Naive thymus-derived CD8-positive, alpha-beta T cell (primary cell): ENCODE data around the gene OFD1. TPM values are rescaled to one million over a fixed set of nuclear protein-coding genes. Genes with fewer than 3 reads are reported as not detected.
A peak's percentile ranks its signal among the peaks of the same experiment; 100 is the strongest.

Experiments
- ATAC-seq, 2 donors: fragments of 150-1000 bp; cut with Tn5 transposase in 1 of 2; sonication (Bioruptor Pico), chemical (Tn5 transposase) in 1 of 2; 1 replicate in 1 of 2; 2 replicates in 1 of 2; pipeline ENCODE4 v1.10.0; 2021; ENCODE audit warnings: mild to moderate bottlenecking in 2 of 2, moderate library complexity in 2 of 2
- POLR2A ChIA-PET: fragments of 350-600 bp; sonication (Branson Sonifier 250); formaldehyde crosslinking; loops from one replicate; lab custom pipeline; 2021; ENCODE audit warnings: antibody characterized with exemption; lab: Charles Lee
- DNase-seq, 10 donors: peaks; one replicate each; pipeline versions ENCODE4 v3.0.0 to v3.0.0-alpha.2; 2020 to 2022
- H3K27ac Mint-ChIP-seq, 10 donors: one replicate each; pipeline ENCODE4 v1.8.0; 2020 to 2022; ENCODE audit warnings: mild to moderate bottlenecking in 10 of 10, mixed read lengths in 10 of 10, moderate library complexity in 4 of 10, inconsistent platforms in 1 of 10
- H3K27me3 Mint-ChIP-seq, 5 donors: one replicate each; pipeline ENCODE4 v1.8.0; 2021 to 2022; ENCODE audit warnings: mixed read lengths in 5 of 5
- H3K36me3 Mint-ChIP-seq, 3 donors: one replicate each; pipeline ENCODE4 v1.8.0; 2020 to 2022; ENCODE audit warnings: mixed read lengths in 3 of 3, mild to moderate bottlenecking in 2 of 3, inconsistent platforms in 1 of 3
- H3K4me1 Mint-ChIP-seq, 4 donors: one replicate each; pipeline ENCODE4 v1.8.0; 2021 to 2022; ENCODE audit warnings: mixed read lengths in 4 of 4
- H3K4me3 Mint-ChIP-seq, 10 donors: one replicate each; pipeline ENCODE4 v1.8.0; 2020 to 2022; ENCODE audit warnings: mild to moderate bottlenecking in 10 of 10, mixed read lengths in 10 of 10, moderate library complexity in 6 of 10, inconsistent platforms in 1 of 10
- H3K9me3 Mint-ChIP-seq, 9 donors: one replicate each; pipeline ENCODE4 v1.8.0; 2020 to 2022; ENCODE audit warnings: mixed read lengths in 9 of 9, mild to moderate bottlenecking in 3 of 9, inconsistent platforms in 1 of 9, moderate library complexity in 1 of 9
- polyA plus RNA-seq, 3 donors: library from polyadenylated mRNA; unstranded; fragments of 300-500 nt; fragmentation: Illumina TruSeq; gene quantifications; one replicate each; pipeline ENCODE4 v1.2.3, GENCODE V29; 2021
- total RNA-seq, 8 experiments: library from RNA in 2 of 8; stranded (reverse) in 2 of 8; gene quantifications; one replicate each; pipeline ENCODE4 v1.2.3 and lab custom pipeline; 2021 to 2026

The OFD1 gene
- total and polyA plus RNA-seq, 5 experiments from 2014 or later = 27.3 to 127 (median 37.6) TPM

GRCh38 chrX:13755254-13755653 is 20.7 kb downstream of the OFD1 start:
- Mint-ChIP-seq H3K27ac (peak overlapping the region in 7 of 10 donors; percentile 28 to 82 (median 50)), H3K4me1 (peaks cover 5 to 52% (median 15%) of the 10 kb centered on the region in 4 donors), H3K27me3 (no peaks in the 10 kb centered on the region), H3K9me3 (no peaks in the 10 kb centered on the region), H3K36me3 (peaks cover 4 to 72% (median 5%) of the 10 kb centered on the region in 3 donors), H3K4me3 (peak overlapping the region in 1 of 10 donors; percentile 6)
- peak in 2 of 10 donors; percentile 5 to 23 for DNase-seq
- peak; percentile 52 to 68 for ATAC-seq
- POLR2A ChIA-PET = no interaction called here

GRCh38 chrX:13756381-13756780 is 21.8 kb downstream of the OFD1 start:
- Mint-ChIP-seq H3K9me3 (no peaks in the 10 kb centered on the region), H3K27me3 (no peaks in the 10 kb centered on the region), H3K4me3 (no peak overlapping the region), H3K36me3 (peaks cover 4 to 77% (median 5%) of the 10 kb centered on the region in 3 donors), H3K4me1 (peaks cover 5 to 54% (median 15%) of the 10 kb centered on the region in 4 donors), H3K27ac (no peak overlapping the region)
- POLR2A ChIA-PET = no interaction called here
- no peak for ATAC-seq
- no peak for DNase-seq

GRCh38 chrX:13759152-13759718 is 24.7 kb downstream of the OFD1 start:
- H3K36me3 Mint-ChIP-seq = peaks cover 2 to 68% (median 5%) of the 10 kb centered on the region in 3 donors
- H3K27ac Mint-ChIP-seq = peak overlapping the region in 3 of 10 donors; percentile 13 to 70 (median 33)
- H3K9me3 Mint-ChIP-seq = no peaks in the 10 kb centered on the region
- no peak for ATAC-seq
- no peaks in the 10 kb centered on the region for H3K27me3 Mint-ChIP-seq
- peak overlapping the region in 1 of 10 donors; percentile 2 for H3K4me3 Mint-ChIP-seq
- DNase-seq = no peak
- H3K4me1 Mint-ChIP-seq = peaks cover 0 to 47% (median 6%) of the 10 kb centered on the region in 4 donors
- POLR2A ChIA-PET = no interaction called here

GRCh38 chrX:13760426-13760825 is 25.9 kb downstream of the OFD1 start:
- Mint-ChIP-seq H3K27ac (peak overlapping the region in 1 of 10 donors; percentile 14), H3K4me3 (no peak overlapping the region), H3K27me3 (no peaks in the 10 kb centered on the region), H3K4me1 (peaks cover 0 to 36% (median 2%) of the 10 kb centered on the region in 4 donors), H3K36me3 (peaks cover 2 to 72% (median 5%) of the 10 kb centered on the region in 3 donors), H3K9me3 (no peaks in the 10 kb centered on the region)
- DNase-seq (no peak), ATAC-seq (no peak)
- POLR2A ChIA-PET = no interaction called here

GRCh38 chrX:13761606-13762414 is 27.3 kb downstream of the OFD1 start:
- Mint-ChIP-seq H3K4me1 (peaks cover 3 to 34% (median 8%) of the 10 kb centered on the region in 4 donors), H3K27me3 (no peaks in the 10 kb centered on the region), H3K36me3 (peaks cover 5 to 80% (median 6%) of the 10 kb centered on the region in 3 donors), H3K27ac (peak overlapping the region in 1 of 10 donors; percentile 17), H3K4me3 (no peak overlapping the region), H3K9me3 (no peaks in the 10 kb centered on the region)
- ATAC-seq = no peak
- POLR2A ChIA-PET = no interaction called here
- DNase-seq = no peak

GRCh38 chrX:13763489-13763888 is 28.9 kb downstream of the OFD1 start:
- DNase-seq (no peak), ATAC-seq (no peak)
- no peak overlapping the region for H3K4me3 Mint-ChIP-seq
- no peaks in the 10 kb centered on the region for H3K27me3 Mint-ChIP-seq
- H3K9me3 Mint-ChIP-seq = no peaks in the 10 kb centered on the region
- peak overlapping the region in 1 of 10 donors; percentile 18 for H3K27ac Mint-ChIP-seq
- peaks cover 5 to 81% (median 6%) of the 10 kb centered on the region in 3 donors for H3K36me3 Mint-ChIP-seq
- POLR2A ChIA-PET = no interaction called here
- H3K4me1 Mint-ChIP-seq = peaks cover 3 to 31% (median 9%) of the 10 kb centered on the region in 4 donors

GRCh38 chrX:13764281-13764680 is 29.7 kb downstream of the OFD1 start:
- POLR2A ChIA-PET = no interaction called here
- no peaks in the 10 kb centered on the region for H3K9me3 Mint-ChIP-seq
- DNase-seq (no peak), ATAC-seq (no peak)
- H3K4me3 Mint-ChIP-seq = no peak overlapping the region
- H3K27ac Mint-ChIP-seq = no peak overlapping the region
- peaks cover under 1 to 82% (median 3%) of the 10 kb centered on the region in 3 donors for H3K36me3 Mint-ChIP-seq
- H3K27me3 Mint-ChIP-seq = no peaks in the 10 kb centered on the region
- peaks cover 3 to 25% (median 9%) of the 10 kb centered on the region in 4 donors for H3K4me1 Mint-ChIP-seq

GRCh38 chrX:13764765-13765164 is 30.2 kb downstream of the OFD1 start:
- Mint-ChIP-seq H3K27ac (peak overlapping the region in 1 of 10 donors; percentile 56), H3K27me3 (no peaks in the 10 kb centered on the region), H3K36me3 (peaks cover 0 to 82% (median 3%) of the 10 kb centered on the region in 3 donors), H3K4me3 (no peak overlapping the region), H3K4me1 (peaks cover 3 to 23% (median 9%) of the 10 kb centered on the region in 4 donors), H3K9me3 (no peaks in the 10 kb centered on the region)
- DNase-seq (no peak), ATAC-seq (no peak)
- POLR2A ChIA-PET = no interaction called here

- Mint-ChIP-seq H3K27me3 (no peaks in the 10 kb centered on the region), H3K27ac (no peak overlapping the region), H3K36me3 (peaks cover 3 to 82% (median 6%) of the 10 kb centered on the region in 3 donors), H3K4me1 (peaks cover 5 to 11% (median 9%) of the 10 kb centered on the region in 4 donors), H3K4me3 (no peak overlapping the region), H3K9me3 (no peaks in the 10 kb centered on the region)
- DNase-seq = no peak
- POLR2A ChIA-PET = no interaction called here
- no peak for ATAC-seq
Observed at GRCh38 chrX:13768939-13769338, 34.4 kb downstream of the OFD1 start.

- DNase-seq = no peak
- peak overlapping the region in 6 of 10 donors; percentile 7 to 63 (median 40) for H3K27ac Mint-ChIP-seq
- peaks cover 5 to 87% (median 6%) of the 10 kb centered on the region in 3 donors for H3K36me3 Mint-ChIP-seq
- H3K4me1 Mint-ChIP-seq = peaks cover 5 to 11% (median 9%) of the 10 kb centered on the region in 4 donors
- POLR2A ChIA-PET = no interaction called here
- ATAC-seq = no peak
- H3K4me3 Mint-ChIP-seq = no peak overlapping the region
- H3K9me3 Mint-ChIP-seq = no peaks in the 10 kb centered on the region
- H3K27me3 Mint-ChIP-seq = no peaks in the 10 kb centered on the region
Observed at GRCh38 chrX:13770013-13770535, 35.5 kb downstream of the OFD1 start.

GRCh38 chrX:13774696-13775095 is 40.1 kb downstream of the OFD1 start:
- H3K36me3 Mint-ChIP-seq = peaks cover 2 to 50% (median 6%) of the 10 kb centered on the region in 3 donors
- no peak for ATAC-seq

GRCh38 chrX:13775837-13776236 is 41.3 kb downstream of the OFD1 start:
- no peak overlapping the region for H3K27ac Mint-ChIP-seq
- H3K36me3 Mint-ChIP-seq = peaks cover 2 to 38% (median 6%) of the 10 kb centered on the region in 3 donors
- H3K9me3 Mint-ChIP-seq = no peaks in the 10 kb centered on the region
- no peak overlapping the region for H3K4me3 Mint-ChIP-seq
- H3K4me1 Mint-ChIP-seq = no peaks in the 10 kb centered on the region
- POLR2A ChIA-PET = no interaction called here
- H3K27me3 Mint-ChIP-seq = no peaks in the 10 kb centered on the region
- ATAC-seq (no peak), DNase-seq (no peak)

More at GRCh38 chrX:13774696-13775095, 40.1 kb downstream of the OFD1 start:
- no peaks in the 10 kb centered on the region for H3K27me3 Mint-ChIP-seq
- H3K4me3 Mint-ChIP-seq = no peak overlapping the region
- no peak for DNase-seq
- no peaks in the 10 kb centered on the region for H3K9me3 Mint-ChIP-seq
- peak overlapping the region in 3 of 10 donors; percentile 1 to 33 (median 20) for H3K27ac Mint-ChIP-seq
- POLR2A ChIA-PET = no interaction called here
- H3K4me1 Mint-ChIP-seq = peaks cover 0 to 10% (median 2%) of the 10 kb centered on the region in 4 donors

- Mint-ChIP-seq H3K27ac (peak overlapping the region in 1 of 10 donors; percentile 34), H3K4me1 (no peaks in the 10 kb centered on the region), H3K9me3 (no peaks in the 10 kb centered on the region), H3K36me3 (peaks cover 2 to 37% (median 6%) of the 10 kb centered on the region in 3 donors), H3K27me3 (no peaks in the 10 kb centered on the region), H3K4me3 (no peak overlapping the region)
- ATAC-seq (no peak), DNase-seq (no peak)
- POLR2A ChIA-PET = no interaction called here
Observed at GRCh38 chrX:13776387-13776786, 41.8 kb downstream of the OFD1 start.
